Measurements from ENCODE around the gene CEL.
A peak's percentile ranks its signal among the peaks of the same experiment; 100 is the strongest.

CEL gene

GRCh38 chr9:133115604-133116345 is 54.0 kb downstream of the CEL start:
- H3K27ac ChIP-seq (ENCODE audit: low read length) = no peak overlapping the region
- peaks cover 37 to 73% of the 10 kb centered on the region in 2 donors for H3K4me1 ChIP-seq (ENCODE audit: control insufficient read depth in 1 of 2, insufficient read depth in 2 of 2, low read length in 2 of 2)
- H3K27me3 ChIP-seq (ENCODE audit: low read depth, low read length) = no peaks in the 10 kb centered on the region
- peaks cover 6 to 8% of the 10 kb centered on the region in 2 donors for H3K36me3 ChIP-seq (ENCODE audit: control insufficient read depth in 1 of 2, insufficient read depth in 2 of 2, low read length in 2 of 2)
- H3K9me3 ChIP-seq (ENCODE audit: control insufficient read depth in 1 of 2, low read length in 2 of 2) = no peaks in the 10 kb centered on the region
- H3K4me3 ChIP-seq (ENCODE audit: low read depth in 1 of 2, low read length in 2 of 2) = no peak overlapping the region

DNA sequence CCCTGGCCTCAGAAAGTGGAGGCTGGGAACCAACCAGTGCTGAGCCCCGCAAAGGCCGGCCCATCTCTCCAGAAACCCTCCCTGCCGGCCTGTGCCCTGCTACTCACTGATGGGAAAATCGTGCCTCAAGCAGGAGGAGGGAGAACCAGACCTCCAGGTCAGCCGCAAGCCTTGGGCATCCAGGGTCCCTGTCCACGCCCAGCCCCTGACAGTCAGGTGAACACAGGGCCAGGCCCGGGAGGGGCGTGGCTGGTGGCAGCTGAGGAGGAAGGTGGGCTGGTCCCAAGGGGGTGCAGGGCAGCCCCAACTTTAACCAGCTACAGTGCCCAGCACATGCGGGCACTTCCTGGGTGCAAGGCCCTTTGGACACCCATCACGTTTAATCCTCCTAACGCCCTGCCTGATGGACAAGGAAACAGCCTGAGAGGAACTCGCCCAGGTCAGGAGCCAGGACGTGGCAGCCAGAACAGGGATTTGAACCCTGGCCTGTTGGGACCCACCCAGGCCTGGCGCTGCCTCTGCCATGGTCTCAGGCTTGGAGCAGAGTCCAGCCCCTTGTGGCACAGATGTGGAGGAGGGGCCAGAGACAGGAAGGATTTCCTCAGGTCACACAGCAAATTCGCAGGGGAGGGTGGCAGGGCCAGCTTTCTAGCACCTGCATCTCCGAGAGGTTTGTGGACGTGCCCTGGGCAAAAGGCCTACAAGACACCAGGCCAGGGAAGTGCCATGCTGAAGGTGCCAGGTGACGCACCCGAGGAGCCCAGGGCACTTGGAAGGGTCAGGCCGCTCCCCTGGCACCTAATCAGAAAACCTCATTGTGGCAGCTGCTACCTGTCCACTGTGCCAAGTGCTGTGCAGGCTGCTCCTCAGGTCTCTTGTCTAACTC is 54.8 kb downstream of the CEL start:
- Histone ChIP-seq H3K4me1 (ENCODE audit: control insufficient read depth in 1 of 2, insufficient read depth in 2 of 2, low read length in 2 of 2) (peaks cover 37 to 73% of the 10 kb centered on the region in 2 donors), H3K27ac (ENCODE audit: low read length) (no peak overlapping the region), H3K9me3 (ENCODE audit: control insufficient read depth in 1 of 2, low read length in 2 of 2) (no peaks in the 10 kb centered on the region), H3K36me3 (ENCODE audit: control insufficient read depth in 1 of 2, insufficient read depth in 2 of 2, low read length in 2 of 2) (peaks cover 4% of the 10 kb centered on the region in 2 donors), H3K4me3 (ENCODE audit: low read depth in 1 of 2, low read length in 2 of 2) (no peak overlapping the region), H3K27me3 (ENCODE audit: low read depth, low read length) (no peaks in the 10 kb centered on the region)

DNA sequence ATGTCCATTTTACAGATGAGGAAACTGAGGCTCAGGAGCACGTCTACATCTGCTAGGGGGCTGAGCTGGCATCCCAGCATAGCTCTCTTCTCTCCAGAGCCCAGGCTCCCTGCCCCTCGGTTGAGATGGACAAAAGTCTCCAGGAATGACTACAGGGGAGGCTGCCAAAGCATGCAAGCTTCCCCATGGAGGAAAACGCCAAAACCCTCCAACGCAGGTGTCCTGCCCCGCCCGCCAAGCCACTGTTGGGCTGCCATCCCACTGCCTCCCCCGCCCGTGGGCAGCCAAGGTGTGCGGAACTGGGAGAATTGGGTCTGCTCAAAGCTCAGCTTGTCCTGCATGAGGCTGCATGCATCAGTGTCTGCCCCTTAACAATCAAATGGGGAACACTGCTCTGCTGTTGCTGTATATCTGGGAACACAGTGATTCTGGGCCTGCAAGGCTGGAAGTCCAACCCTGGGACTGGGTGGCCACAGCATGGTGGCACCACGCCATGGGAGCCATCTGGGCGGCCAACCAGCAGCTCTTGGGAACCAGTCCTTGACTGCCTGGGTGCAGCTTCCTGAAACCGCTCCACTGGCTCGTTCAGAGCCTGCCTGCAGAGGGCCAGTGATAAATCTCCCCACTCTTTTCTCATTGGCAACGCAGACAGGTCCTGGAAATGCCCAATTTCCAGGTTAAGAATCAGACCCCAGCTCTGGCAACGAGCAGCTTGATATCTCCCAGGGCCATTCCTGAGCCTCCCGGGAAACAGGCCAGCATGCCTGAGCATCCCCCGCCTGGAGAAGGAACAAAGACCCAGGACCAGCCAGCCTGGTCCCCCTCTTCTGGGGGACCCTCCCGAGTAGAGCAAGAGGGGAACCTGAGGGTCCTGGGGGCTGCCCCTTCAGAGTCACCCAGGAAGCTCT is 55.7 kb downstream of the CEL start:
- Histone ChIP-seq H3K27me3 (ENCODE audit: low read depth, low read length) (no peaks in the 10 kb centered on the region), H3K9me3 (ENCODE audit: control insufficient read depth in 1 of 2, low read length in 2 of 2) (no peaks in the 10 kb centered on the region), H3K4me3 (ENCODE audit: low read depth in 1 of 2, low read length in 2 of 2) (no peak overlapping the region), H3K4me1 (ENCODE audit: control insufficient read depth in 1 of 2, insufficient read depth in 2 of 2, low read length in 2 of 2) (peaks cover 40 to 76% of the 10 kb centered on the region in 2 donors), H3K27ac (ENCODE audit: low read length) (no peak overlapping the region), H3K36me3 (ENCODE audit: control insufficient read depth in 1 of 2, insufficient read depth in 2 of 2, low read length in 2 of 2) (no peaks in the 10 kb centered on the region)

DNA sequence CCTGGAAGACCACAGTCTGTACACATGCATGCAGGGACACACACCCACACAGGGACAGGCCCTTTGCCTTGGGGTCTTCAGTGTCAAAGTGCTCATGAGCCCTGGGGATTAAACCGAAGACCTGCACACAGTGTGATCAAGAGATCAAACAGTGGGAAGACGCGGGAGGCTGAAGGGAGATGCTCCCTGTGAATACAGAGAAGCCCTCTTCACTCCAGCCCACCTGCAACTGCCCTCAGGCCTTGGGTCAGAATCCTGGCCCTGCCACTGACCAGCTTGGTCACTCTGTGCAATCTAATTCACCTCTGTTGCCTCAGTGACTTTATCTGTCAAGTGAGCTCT is 56.4 kb downstream of the CEL start:
- Histone ChIP-seq H3K36me3 (ENCODE audit: control insufficient read depth in 1 of 2, insufficient read depth in 2 of 2, low read length in 2 of 2) (no peaks in the 10 kb centered on the region), H3K27me3 (ENCODE audit: low read depth, low read length) (no peaks in the 10 kb centered on the region), H3K4me1 (ENCODE audit: control insufficient read depth in 1 of 2, insufficient read depth in 2 of 2, low read length in 2 of 2) (peaks cover 40 to 70% of the 10 kb centered on the region in 2 donors), H3K27ac (ENCODE audit: low read length) (no peak overlapping the region), H3K4me3 (ENCODE audit: low read depth in 1 of 2, low read length in 2 of 2) (no peak overlapping the region), H3K9me3 (ENCODE audit: control insufficient read depth in 1 of 2, low read length in 2 of 2) (no peaks in the 10 kb centered on the region)

DNA sequence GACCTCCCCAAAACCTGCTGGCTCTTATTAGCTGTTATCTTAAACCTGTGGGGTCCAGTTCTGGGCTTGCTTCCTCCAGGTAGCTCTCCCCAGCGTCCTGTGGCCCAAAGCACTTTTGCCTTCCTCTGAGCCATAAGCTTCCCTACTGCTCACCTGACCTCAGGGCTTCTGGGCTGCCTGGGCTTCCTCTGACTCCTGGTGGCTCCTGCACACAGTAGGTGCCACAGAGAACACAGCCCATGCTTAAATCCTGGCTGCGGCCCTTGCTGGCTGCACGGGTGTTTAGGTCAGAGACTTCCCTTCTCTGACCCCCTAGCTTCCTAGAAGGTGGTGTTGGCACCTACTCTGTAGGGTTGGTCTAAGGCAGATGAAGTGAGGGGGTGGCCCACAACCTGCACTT is 56.8 kb downstream of the CEL start:
- Histone ChIP-seq H3K27ac (ENCODE audit: low read length) (no peak overlapping the region), H3K4me3 (ENCODE audit: low read depth in 1 of 2, low read length in 2 of 2) (no peak overlapping the region), H3K27me3 (ENCODE audit: low read depth, low read length) (no peaks in the 10 kb centered on the region), H3K9me3 (ENCODE audit: control insufficient read depth in 1 of 2, low read length in 2 of 2) (no peaks in the 10 kb centered on the region), H3K4me1 (ENCODE audit: control insufficient read depth in 1 of 2, insufficient read depth in 2 of 2, low read length in 2 of 2) (peaks cover 38 to 69% of the 10 kb centered on the region in 2 donors), H3K36me3 (ENCODE audit: control insufficient read depth in 1 of 2, insufficient read depth in 2 of 2, low read length in 2 of 2) (no peaks in the 10 kb centered on the region)

DNA sequence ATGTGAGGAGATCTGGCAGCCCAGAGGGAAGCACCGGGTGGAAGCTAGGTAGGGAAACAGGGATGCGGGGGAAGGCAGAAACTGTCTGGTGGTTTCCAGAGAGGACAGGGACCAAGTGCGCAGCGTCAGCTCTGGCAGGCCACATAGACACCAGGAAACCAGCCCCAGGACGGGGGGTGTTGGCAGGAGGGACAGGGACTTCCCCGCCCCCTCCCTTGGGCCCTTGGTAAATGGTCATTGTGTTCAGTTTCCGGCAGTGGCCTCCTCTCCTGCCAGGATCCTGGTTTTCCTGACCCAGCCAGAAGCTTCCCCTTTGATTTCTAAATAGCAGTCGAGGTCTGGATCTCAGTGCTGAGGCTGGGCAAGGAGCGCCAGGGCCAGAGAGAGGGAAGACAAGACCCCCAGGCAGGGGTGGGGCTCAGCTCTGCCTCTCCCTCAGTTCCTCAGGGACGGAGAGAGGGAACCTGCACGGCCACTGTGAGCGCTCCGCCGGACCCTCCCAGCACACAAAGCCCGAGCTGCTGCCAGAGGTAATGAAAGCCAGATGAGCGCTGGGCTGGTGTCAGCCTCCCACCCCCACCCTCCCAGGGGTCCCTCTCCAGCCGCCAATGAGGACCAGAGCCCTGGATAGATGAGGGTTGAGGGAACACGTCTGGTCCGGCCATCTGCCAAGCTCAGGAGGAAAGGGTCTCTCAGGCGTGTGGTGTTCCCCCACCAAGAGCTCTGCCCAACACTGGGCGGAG is 57.5 kb downstream of the CEL start:
- H3K9me3 ChIP-seq (ENCODE audit: control insufficient read depth in 1 of 2, low read length in 2 of 2) = no peaks in the 10 kb centered on the region
- peak overlapping the region; percentile 72 to 87 for H3K4me3 ChIP-seq (ENCODE audit: low read depth in 1 of 2, low read length in 2 of 2)
- peaks cover 31 to 62% of the 10 kb centered on the region in 2 donors for H3K4me1 ChIP-seq (ENCODE audit: control insufficient read depth in 1 of 2, insufficient read depth in 2 of 2, low read length in 2 of 2)
- no peaks in the 10 kb centered on the region for H3K27me3 ChIP-seq (ENCODE audit: low read depth, low read length)
- peak overlapping the region; percentile 54 for H3K27ac ChIP-seq (ENCODE audit: low read length)
- H3K36me3 ChIP-seq (ENCODE audit: control insufficient read depth in 1 of 2, insufficient read depth in 2 of 2, low read length in 2 of 2) = no peaks in the 10 kb centered on the region

DNA sequence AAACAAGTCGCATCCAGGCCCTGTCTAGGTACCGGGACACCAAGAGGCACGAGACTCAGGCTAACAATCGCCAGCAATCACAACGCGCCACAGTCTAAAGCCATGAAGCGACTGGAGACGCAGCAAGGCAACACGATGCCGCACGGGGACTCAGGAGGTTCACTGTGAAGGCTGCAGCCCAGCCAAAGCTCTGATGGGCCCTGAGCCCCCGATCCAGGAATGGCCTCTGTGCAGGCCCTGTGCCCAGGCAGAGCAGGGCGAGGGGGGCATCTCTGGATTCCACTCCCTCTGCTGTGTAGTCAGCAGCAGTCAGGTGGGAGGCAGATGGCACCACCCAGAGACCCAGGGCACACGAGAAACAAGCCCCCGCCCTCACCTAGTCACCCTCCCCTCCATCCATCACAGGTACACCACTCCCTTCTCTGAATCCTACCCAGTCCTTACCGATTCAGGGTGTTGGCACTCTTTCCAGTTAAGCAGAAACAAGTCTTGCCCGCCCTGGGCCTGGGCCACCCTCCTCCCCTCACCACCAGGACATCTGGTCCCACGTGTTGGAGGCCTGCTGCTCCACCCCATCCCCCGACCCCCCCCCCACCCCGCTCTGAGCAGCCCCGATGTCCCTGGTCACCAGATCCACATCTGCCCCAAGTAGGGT is 58.2 kb downstream of the CEL start:
- Histone ChIP-seq H3K4me1 (ENCODE audit: control insufficient read depth in 1 of 2, insufficient read depth in 2 of 2, low read length in 2 of 2) (peaks cover 24 to 55% of the 10 kb centered on the region in 2 donors), H3K27ac (ENCODE audit: low read length) (peak overlapping the region; percentile 54), H3K27me3 (ENCODE audit: low read depth, low read length) (no peaks in the 10 kb centered on the region), H3K9me3 (ENCODE audit: control insufficient read depth in 1 of 2, low read length in 2 of 2) (no peaks in the 10 kb centered on the region), H3K36me3 (ENCODE audit: control insufficient read depth in 1 of 2, insufficient read depth in 2 of 2, low read length in 2 of 2) (no peaks in the 10 kb centered on the region), H3K4me3 (ENCODE audit: low read depth in 1 of 2, low read length in 2 of 2) (peak overlapping the region; percentile 72 to 87)

- Histone ChIP-seq H3K36me3 (ENCODE audit: control insufficient read depth in 1 of 2, insufficient read depth in 2 of 2, low read length in 2 of 2) (no peaks in the 10 kb centered on the region), H3K27ac (ENCODE audit: low read length) (peak overlapping the region; percentile 56), H3K27me3 (ENCODE audit: low read depth, low read length) (no peaks in the 10 kb centered on the region), H3K4me1 (ENCODE audit: control insufficient read depth in 1 of 2, insufficient read depth in 2 of 2, low read length in 2 of 2) (peaks cover 24 to 50% of the 10 kb centered on the region in 2 donors), H3K4me3 (ENCODE audit: low read depth in 1 of 2, low read length in 2 of 2) (peak overlapping the region; percentile 69 to 87), H3K9me3 (ENCODE audit: control insufficient read depth in 1 of 2, low read length in 2 of 2) (no peaks in the 10 kb centered on the region)
Observed at GRCh38 chr9:133120501-133121197, 58.9 kb downstream of the CEL start.
